MM.1S (cell line): ENCODE data around the gene DUSP12.

Experiments
- EZH2 ChIP-seq: fragments of 300-600 bp; sonication (generic); optimal IDR thresholded peaks from 2 replicates; pipeline ENCODE3; 2017; ENCODE audit warnings: low read depth, mild to moderate bottlenecking, antibody characterized with exemption, low read length, mixed read lengths
- EZH2phosphoT487 ChIP-seq: fragments of 300-600 bp; sonication (generic); IDR thresholded peaks from 2 replicates; pipeline ENCODE4 v1.6.1; 2018; ENCODE audit warnings: antibody characterized with exemption, low read length
- TF ChIP-seq, protein P1 (sequence below): fragments of 300-600 bp; sonication (generic); IDR thresholded peaks from 2 replicates; pipeline ENCODE4 v1.5.1; 2016; ENCODE audit warnings: antibody characterized with exemption, low read length, mixed read lengths

- TF ChIP-seq EZH2phosphoT487 = no peak
- TF ChIP-seq, protein P1, sequence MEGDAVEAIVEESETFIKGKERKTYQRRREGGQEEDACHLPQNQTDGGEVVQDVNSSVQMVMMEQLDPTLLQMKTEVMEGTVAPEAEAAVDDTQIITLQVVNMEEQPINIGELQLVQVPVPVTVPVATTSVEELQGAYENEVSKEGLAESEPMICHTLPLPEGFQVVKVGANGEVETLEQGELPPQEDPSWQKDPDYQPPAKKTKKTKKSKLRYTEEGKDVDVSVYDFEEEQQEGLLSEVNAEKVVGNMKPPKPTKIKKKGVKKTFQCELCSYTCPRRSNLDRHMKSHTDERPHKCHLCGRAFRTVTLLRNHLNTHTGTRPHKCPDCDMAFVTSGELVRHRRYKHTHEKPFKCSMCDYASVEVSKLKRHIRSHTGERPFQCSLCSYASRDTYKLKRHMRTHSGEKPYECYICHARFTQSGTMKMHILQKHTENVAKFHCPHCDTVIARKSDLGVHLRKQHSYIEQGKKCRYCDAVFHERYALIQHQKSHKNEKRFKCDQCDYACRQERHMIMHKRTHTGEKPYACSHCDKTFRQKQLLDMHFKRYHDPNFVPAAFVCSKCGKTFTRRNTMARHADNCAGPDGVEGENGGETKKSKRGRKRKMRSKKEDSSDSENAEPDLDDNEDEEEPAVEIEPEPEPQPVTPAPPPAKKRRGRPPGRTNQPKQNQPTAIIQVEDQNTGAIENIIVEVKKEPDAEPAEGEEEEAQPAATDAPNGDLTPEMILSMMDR = no peak
- no peak for TF ChIP-seq EZH2
Observed at GRCh38 chr1:161727256-161727924, 22.2 kb upstream of the DUSP12 start.
